H1 (cell line): ENCODE data around the gene ARHGAP42. TPM values are rescaled to one million over a fixed set of nuclear protein-coding genes. Genes with fewer than 3 reads are reported as not detected.

Source experiments
- CBX8 ChIP-seq: fragments of 300-800, 300-1000 bp; sonication (generic); IDR thresholded peaks from 2 replicates; pipeline ENCODE4 v1.7.1; 2016; ENCODE audit warnings: low read depth, low read length, borderline replicate concordance
- polyA plus RNA-seq, 7 experiments: library from polyadenylated mRNA; depleted of rRNA in 3 of 7; stranded (reverse) in 5 of 7; unstranded in 2 of 7; fragments of >200 nt in 5 of 7; fragments of 200-250 nt in 2 of 7; gene quantifications; 1 replicate in 5 of 7; 2 replicates in 1 of 7; 4 replicates in 1 of 7; pipeline versions ENCODE4 v1.2.1 to v1.2.3, GENCODE V29; 2011 to 2013; ENCODE audit warnings: missing spikeins in 2 of 7, mixed read lengths in 2 of 7
- total RNA-seq: library from RNA; stranded (reverse); fragmentation: NEBNext Ultra II Directional; extraction: Animal tissue kit (Norgen Biotek cat#: 25700); gene quantifications from 2 replicates; pipeline ENCODE4 v1.2.1, GENCODE V29; 2021
- TF ChIP-seq, protein P1 (sequence below): fragments of 300-600 bp; sonication (generic); IDR thresholded peaks from 2 replicates; pipeline ENCODE4 v1.7.1; 2012; ENCODE audit warnings: low read length, moderate library complexity, mild to moderate bottlenecking, inconsistent platforms; ENCODE audit not compliant: insufficient replicate concordance

Gene ARHGAP42
- total and polyA plus RNA-seq, 2 of the 8 experiments (the other 6 are each of a cell fraction or from before 2014, with no cell fraction given): 22.2 to 33.5 TPM

DNA sequence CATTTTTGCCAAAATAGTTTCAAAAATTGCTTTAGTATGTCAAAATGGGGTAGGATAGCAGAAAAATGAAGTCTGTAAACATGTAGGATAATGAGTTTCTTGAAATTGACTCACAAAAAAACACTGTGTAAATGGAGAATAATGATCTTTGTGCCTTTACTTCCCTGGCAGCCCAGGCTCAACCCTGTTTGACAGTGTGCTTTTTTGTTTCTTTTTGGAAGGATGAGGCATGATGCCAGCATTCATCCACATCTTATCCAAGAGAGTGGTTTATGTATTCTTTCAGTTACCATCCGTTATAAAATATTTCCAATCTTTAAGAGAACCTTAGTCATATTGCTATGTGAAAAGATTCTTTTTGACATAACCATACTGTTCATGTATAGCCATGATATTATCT, 70.6 kb downstream of the ARHGAP42 start (continued):
- TF ChIP-seq, protein P1, sequence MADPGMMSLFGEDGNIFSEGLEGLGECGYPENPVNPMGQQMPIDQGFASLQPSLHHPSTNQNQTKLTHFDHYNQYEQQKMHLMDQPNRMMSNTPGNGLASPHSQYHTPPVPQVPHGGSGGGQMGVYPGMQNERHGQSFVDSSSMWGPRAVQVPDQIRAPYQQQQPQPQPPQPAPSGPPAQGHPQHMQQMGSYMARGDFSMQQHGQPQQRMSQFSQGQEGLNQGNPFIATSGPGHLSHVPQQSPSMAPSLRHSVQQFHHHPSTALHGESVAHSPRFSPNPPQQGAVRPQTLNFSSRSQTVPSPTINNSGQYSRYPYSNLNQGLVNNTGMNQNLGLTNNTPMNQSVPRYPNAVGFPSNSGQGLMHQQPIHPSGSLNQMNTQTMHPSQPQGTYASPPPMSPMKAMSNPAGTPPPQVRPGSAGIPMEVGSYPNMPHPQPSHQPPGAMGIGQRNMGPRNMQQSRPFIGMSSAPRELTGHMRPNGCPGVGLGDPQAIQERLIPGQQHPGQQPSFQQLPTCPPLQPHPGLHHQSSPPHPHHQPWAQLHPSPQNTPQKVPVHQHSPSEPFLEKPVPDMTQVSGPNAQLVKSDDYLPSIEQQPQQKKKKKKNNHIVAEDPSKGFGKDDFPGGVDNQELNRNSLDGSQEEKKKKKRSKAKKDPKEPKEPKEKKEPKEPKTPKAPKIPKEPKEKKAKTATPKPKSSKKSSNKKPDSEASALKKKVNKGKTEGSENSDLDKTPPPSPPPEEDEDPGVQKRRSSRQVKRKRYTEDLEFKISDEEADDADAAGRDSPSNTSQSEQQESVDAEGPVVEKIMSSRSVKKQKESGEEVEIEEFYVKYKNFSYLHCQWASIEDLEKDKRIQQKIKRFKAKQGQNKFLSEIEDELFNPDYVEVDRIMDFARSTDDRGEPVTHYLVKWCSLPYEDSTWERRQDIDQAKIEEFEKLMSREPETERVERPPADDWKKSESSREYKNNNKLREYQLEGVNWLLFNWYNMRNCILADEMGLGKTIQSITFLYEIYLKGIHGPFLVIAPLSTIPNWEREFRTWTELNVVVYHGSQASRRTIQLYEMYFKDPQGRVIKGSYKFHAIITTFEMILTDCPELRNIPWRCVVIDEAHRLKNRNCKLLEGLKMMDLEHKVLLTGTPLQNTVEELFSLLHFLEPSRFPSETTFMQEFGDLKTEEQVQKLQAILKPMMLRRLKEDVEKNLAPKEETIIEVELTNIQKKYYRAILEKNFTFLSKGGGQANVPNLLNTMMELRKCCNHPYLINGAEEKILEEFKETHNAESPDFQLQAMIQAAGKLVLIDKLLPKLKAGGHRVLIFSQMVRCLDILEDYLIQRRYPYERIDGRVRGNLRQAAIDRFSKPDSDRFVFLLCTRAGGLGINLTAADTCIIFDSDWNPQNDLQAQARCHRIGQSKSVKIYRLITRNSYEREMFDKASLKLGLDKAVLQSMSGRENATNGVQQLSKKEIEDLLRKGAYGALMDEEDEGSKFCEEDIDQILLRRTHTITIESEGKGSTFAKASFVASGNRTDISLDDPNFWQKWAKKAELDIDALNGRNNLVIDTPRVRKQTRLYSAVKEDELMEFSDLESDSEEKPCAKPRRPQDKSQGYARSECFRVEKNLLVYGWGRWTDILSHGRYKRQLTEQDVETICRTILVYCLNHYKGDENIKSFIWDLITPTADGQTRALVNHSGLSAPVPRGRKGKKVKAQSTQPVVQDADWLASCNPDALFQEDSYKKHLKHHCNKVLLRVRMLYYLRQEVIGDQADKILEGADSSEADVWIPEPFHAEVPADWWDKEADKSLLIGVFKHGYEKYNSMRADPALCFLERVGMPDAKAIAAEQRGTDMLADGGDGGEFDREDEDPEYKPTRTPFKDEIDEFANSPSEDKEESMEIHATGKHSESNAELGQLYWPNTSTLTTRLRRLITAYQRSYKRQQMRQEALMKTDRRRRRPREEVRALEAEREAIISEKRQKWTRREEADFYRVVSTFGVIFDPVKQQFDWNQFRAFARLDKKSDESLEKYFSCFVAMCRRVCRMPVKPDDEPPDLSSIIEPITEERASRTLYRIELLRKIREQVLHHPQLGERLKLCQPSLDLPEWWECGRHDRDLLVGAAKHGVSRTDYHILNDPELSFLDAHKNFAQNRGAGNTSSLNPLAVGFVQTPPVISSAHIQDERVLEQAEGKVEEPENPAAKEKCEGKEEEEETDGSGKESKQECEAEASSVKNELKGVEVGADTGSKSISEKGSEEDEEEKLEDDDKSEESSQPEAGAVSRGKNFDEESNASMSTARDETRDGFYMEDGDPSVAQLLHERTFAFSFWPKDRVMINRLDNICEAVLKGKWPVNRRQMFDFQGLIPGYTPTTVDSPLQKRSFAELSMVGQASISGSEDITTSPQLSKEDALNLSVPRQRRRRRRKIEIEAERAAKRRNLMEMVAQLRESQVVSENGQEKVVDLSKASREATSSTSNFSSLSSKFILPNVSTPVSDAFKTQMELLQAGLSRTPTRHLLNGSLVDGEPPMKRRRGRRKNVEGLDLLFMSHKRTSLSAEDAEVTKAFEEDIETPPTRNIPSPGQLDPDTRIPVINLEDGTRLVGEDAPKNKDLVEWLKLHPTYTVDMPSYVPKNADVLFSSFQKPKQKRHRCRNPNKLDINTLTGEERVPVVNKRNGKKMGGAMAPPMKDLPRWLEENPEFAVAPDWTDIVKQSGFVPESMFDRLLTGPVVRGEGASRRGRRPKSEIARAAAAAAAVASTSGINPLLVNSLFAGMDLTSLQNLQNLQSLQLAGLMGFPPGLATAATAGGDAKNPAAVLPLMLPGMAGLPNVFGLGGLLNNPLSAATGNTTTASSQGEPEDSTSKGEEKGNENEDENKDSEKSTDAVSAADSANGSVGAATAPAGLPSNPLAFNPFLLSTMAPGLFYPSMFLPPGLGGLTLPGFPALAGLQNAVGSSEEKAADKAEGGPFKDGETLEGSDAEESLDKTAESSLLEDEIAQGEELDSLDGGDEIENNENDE: no peak
- TF ChIP-seq CBX8: no peak
